Naive thymus-derived CD4-positive, alpha-beta T cell (primary cell): Measurements from ENCODE around the gene CALML6. TPM values are rescaled to one million over a fixed set of nuclear protein-coding genes. Genes with fewer than 3 reads are reported as not detected.

Experiments used
- ATAC-seq: fragments of 150-1000 bp; cut with Tn5 transposase; 2 replicates; pipeline ENCODE4 v1.10.0; 2021; ENCODE audit warnings: mild to moderate bottlenecking, moderate library complexity
- CTCF ChIA-PET: fragments of 350-600 bp; sonication (Branson Sonifier 250); formaldehyde crosslinking; loops from one replicate; lab custom pipeline; 2021; ENCODE audit warnings: antibody characterized with exemption; lab: Charles Lee
- POLR2A ChIA-PET: fragments of 350-600 bp; sonication (Branson Sonifier 250); formaldehyde crosslinking; loops from one replicate; lab custom pipeline; 2021; ENCODE audit warnings: antibody characterized with exemption, inconsistent platforms; lab: Charles Lee
- DNase-seq, 9 donors: peaks; one replicate each; pipeline versions ENCODE4 v3.0.0 to v3.0.0-alpha.2; 2020 to 2022; ENCODE audit warnings: mixed read lengths in 1 of 9
- H3K27ac ChIP-seq: one replicate; pipeline ENCODE4 v1.7.0; 2013; ENCODE audit warnings: mild to moderate bottlenecking, low read depth, low read length, moderate library complexity
- H3K27me3 ChIP-seq, 2 donors: one replicate each; pipeline ENCODE4 v1.7.0; 2013; ENCODE audit warnings: low read length in 2 of 2, mild to moderate bottlenecking in 2 of 2, moderate library complexity in 2 of 2; ENCODE audit not compliant: control insufficient read depth in 2 of 2, insufficient read depth in 2 of 2
- H3K36me3 ChIP-seq, 3 experiments: 1 replicate in 2 of 3; 2 replicates in 1 of 3; pipeline ENCODE4 v1.7.0; 2013; ENCODE audit warnings: low read length in 3 of 3, mild to moderate bottlenecking in 3 of 3, moderate library complexity in 1 of 3; ENCODE audit not compliant: insufficient read depth in 3 of 3, control insufficient read depth in 2 of 3
- H3K4me1 ChIP-seq, 2 donors: one replicate each; pipeline ENCODE4 v1.7.0; 2013; ENCODE audit warnings: low read length in 2 of 2, mild to moderate bottlenecking in 2 of 2, moderate library complexity in 1 of 2; ENCODE audit not compliant: control insufficient read depth in 2 of 2, insufficient read depth in 2 of 2
- H3K4me3 ChIP-seq: 2 replicates; pipeline ENCODE4 v1.7.0; 2013; ENCODE audit warnings: mild to moderate bottlenecking, low read length
- H3K9me3 ChIP-seq, 3 experiments: 1 replicate in 2 of 3; 2 replicates in 1 of 3; pipeline ENCODE4 v1.7.0; 2013; ENCODE audit warnings: low read length in 3 of 3; ENCODE audit not compliant: control insufficient read depth in 2 of 3
- H3K27ac Mint-ChIP-seq, 9 donors: one replicate each; pipeline ENCODE4 v1.8.0; 2020 to 2022; ENCODE audit warnings: mixed read lengths in 9 of 9, mild to moderate bottlenecking in 8 of 9, moderate library complexity in 5 of 9, inconsistent platforms in 2 of 9
- H3K27me3 Mint-ChIP-seq, 5 donors: one replicate each; pipeline ENCODE4 v1.8.0; 2021 to 2022; ENCODE audit warnings: mixed read lengths in 5 of 5, mild to moderate bottlenecking in 1 of 5
- H3K36me3 Mint-ChIP-seq, 5 donors: one replicate each; pipeline ENCODE4 v1.8.0; 2020 to 2022; ENCODE audit warnings: mixed read lengths in 5 of 5, mild to moderate bottlenecking in 3 of 5, inconsistent platforms in 1 of 5
- H3K4me1 Mint-ChIP-seq, 7 donors: one replicate each; pipeline ENCODE4 v1.8.0; 2020 to 2022; ENCODE audit warnings: mixed read lengths in 7 of 7, mild to moderate bottlenecking in 3 of 7, inconsistent platforms in 1 of 7
- H3K4me3 Mint-ChIP-seq, 10 donors: one replicate each; pipeline ENCODE4 v1.8.0; 2020 to 2022; ENCODE audit warnings: mild to moderate bottlenecking in 10 of 10, mixed read lengths in 10 of 10, moderate library complexity in 6 of 10, inconsistent platforms in 2 of 10
- H3K9me3 Mint-ChIP-seq, 11 donors: one replicate each; pipeline ENCODE4 v1.8.0; 2020 to 2022; ENCODE audit warnings: mixed read lengths in 11 of 11, mild to moderate bottlenecking in 4 of 11, inconsistent platforms in 1 of 11, moderate library complexity in 1 of 11
- intact Hi-C, 2 donors: fragments of 100-400 bp; cut with micrococcal nuclease; formaldehyde crosslinking; loops; one replicate each; pipeline ENCODE4 v1.15.1; 2023
- polyA plus RNA-seq, 2 donors: library from polyadenylated mRNA; unstranded; fragments of 300-500 nt; fragmentation: Illumina TruSeq; gene quantifications; one replicate each; pipeline ENCODE4 v1.2.3, GENCODE V29; 2021
- total RNA-seq, 6 experiments: library from RNA in 5 of 6; stranded (reverse) in 5 of 6; gene quantifications; 1 replicate in 5 of 6; 2 replicates in 1 of 6; pipeline ENCODE4 v1.2.3 and lab custom pipeline; 2021 to 2026

Gene CALML6
- total and polyA plus RNA-seq, 7 experiments from 2014 or later, result 0.94 to 2.5 (median 1.4) TPM; not detected in 3

GRCh38 chr1:1945782-1946393, 30.8 kb downstream of the CALML6 start:
- ATAC-seq (no peak), DNase-seq (no peak)
- Mint-ChIP-seq H3K9me3 (peaks cover 0 to 4% (median 1%) of the 10 kb centered on the region in 11 donors), H3K27ac (peak overlapping the region in 1 of 9 donors; percentile 74), H3K27me3 (peaks cover 0 to 6% (median 0%) of the 10 kb centered on the region in 5 donors), H3K36me3 (no peaks in the 10 kb centered on the region), H3K4me3 (no peak overlapping the region), H3K4me1 (peaks cover 0 to 7% (median 3%) of the 10 kb centered on the region in 7 donors)
- no peak overlapping the region for H3K4me3 ChIP-seq
- ChIA-PET POLR2A (no interaction called here), CTCF (interaction anchor here (1.3 kb wide), 1 partner anchor 10 kb away, joined by 3 read pairs; no protein-coding TSS in a partner anchor)
- no peaks in the 10 kb centered on the region for H3K9me3 ChIP-seq
- H3K4me1 ChIP-seq, result peaks cover 3 to 6% of the 10 kb centered on the region in 2 donors
- H3K27ac ChIP-seq, result no peak overlapping the region
- no peaks in the 10 kb centered on the region for H3K36me3 ChIP-seq
- H3K27me3 ChIP-seq, result no peaks in the 10 kb centered on the region
- intact Hi-C loops, result loop anchor here in 1 of 2 donors (2.0 kb wide), 1 partner anchor 895 kb away; no protein-coding TSS in a partner anchor

DNA sequence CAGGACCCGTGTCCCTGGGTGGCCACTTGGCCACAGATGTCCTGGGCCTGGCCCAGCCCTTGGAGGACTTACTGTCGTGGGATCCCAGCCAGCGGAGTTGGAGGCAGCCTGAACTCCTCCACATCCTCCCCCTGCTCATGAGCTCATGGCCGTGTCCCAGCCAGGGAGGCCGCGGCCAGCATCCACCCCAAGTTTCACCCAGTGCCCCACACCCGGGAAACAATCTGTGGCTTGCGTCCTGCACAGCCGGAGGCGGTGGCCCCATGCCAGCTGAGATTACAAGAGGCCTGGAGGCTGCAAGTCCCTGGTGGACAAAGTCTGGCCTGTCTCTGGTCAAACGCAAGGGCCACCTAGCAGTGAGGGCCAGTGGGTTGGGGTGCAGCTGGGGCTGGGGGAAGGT, 31.5 kb downstream of the CALML6 start:
- Mint-ChIP-seq H3K36me3 (no peaks in the 10 kb centered on the region), H3K4me1 (peaks cover 0 to 7% (median 3%) of the 10 kb centered on the region in 7 donors), H3K9me3 (peaks cover 0 to 11% (median 3%) of the 10 kb centered on the region in 11 donors), H3K27me3 (peaks cover 0 to 6% (median 0%) of the 10 kb centered on the region in 5 donors), H3K4me3 (no peak overlapping the region), H3K27ac (no peak overlapping the region)
- Histone ChIP-seq H3K36me3 (no peaks in the 10 kb centered on the region), H3K4me1 (peaks cover 3 to 6% of the 10 kb centered on the region in 2 donors), H3K4me3 (no peak overlapping the region), H3K9me3 (no peaks in the 10 kb centered on the region), H3K27ac (no peak overlapping the region), H3K27me3 (no peaks in the 10 kb centered on the region)
- intact Hi-C loops, result no loop called here
- CTCF ChIA-PET, result interaction anchor here (1.3 kb wide), 1 partner anchor 9 kb away, joined by 3 read pairs; no protein-coding TSS in a partner anchor
- DNase-seq, result no peak
- ATAC-seq, result no peak
- POLR2A ChIA-PET, result no interaction called here

GRCh38 chr1:1947493-1947892, 32.4 kb downstream of the CALML6 start:
- peaks cover 0 to 7% (median 3%) of the 10 kb centered on the region in 7 donors for H3K4me1 Mint-ChIP-seq
- peaks cover 0 to 9% (median 0%) of the 10 kb centered on the region in 5 donors for H3K27me3 Mint-ChIP-seq
- no peak overlapping the region for H3K27ac Mint-ChIP-seq
- intact Hi-C loops, result no loop called here
- Histone ChIP-seq H3K36me3 (no peaks in the 10 kb centered on the region), H3K9me3 (no peaks in the 10 kb centered on the region), H3K27me3 (no peaks in the 10 kb centered on the region), H3K4me3 (no peak overlapping the region), H3K4me1 (peaks cover 3 to 6% of the 10 kb centered on the region in 2 donors), H3K27ac (no peak overlapping the region)
- no peaks in the 10 kb centered on the region for H3K36me3 Mint-ChIP-seq
- CTCF ChIA-PET, result no interaction called here
- DNase-seq (no peak), ATAC-seq (no peak)
- peaks cover 0 to 13% (median 4%) of the 10 kb centered on the region in 11 donors for H3K9me3 Mint-ChIP-seq
- POLR2A ChIA-PET, result no interaction called here
- no peak overlapping the region for H3K4me3 Mint-ChIP-seq

DNA sequence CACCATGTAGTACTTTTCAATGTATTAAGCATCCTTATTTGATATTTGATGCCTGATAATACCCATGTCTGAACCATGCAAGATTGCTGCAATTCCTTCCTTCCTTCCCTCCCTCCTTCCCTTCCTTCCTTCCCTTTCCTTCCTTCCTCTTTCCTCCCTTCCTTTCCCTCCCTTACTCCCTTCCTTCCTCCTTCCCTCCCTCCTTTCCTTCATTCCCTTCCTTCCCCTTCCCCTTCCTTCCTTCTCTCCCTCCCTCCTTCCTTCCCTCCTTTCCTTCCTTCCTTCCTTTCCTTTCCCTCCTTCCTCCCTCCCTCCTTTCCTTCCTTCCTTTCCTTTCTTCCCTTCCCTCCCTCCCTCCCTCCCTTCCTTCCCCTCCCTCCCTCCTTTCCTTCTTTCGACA, 33.7 kb downstream of the CALML6 start:
- Histone ChIP-seq H3K4me1 (peaks cover 3 to 5% of the 10 kb centered on the region in 2 donors), H3K9me3 (no peaks in the 10 kb centered on the region), H3K27me3 (no peaks in the 10 kb centered on the region), H3K36me3 (no peaks in the 10 kb centered on the region), H3K27ac (no peak overlapping the region), H3K4me3 (no peak overlapping the region)
- ChIA-PET CTCF (no interaction called here), POLR2A (interaction anchor here (0.6 kb wide), 1 partner anchor 100 kb away, joined by 3 read pairs; no protein-coding TSS in a partner anchor)
- peaks cover 0 to 3% (median 0%) of the 10 kb centered on the region in 5 donors for H3K36me3 Mint-ChIP-seq
- peaks cover 0 to 6% (median 2%) of the 10 kb centered on the region in 7 donors for H3K4me1 Mint-ChIP-seq
- intact Hi-C loops, result no loop called here
- H3K9me3 Mint-ChIP-seq, result peaks cover 0 to 13% (median 4%) of the 10 kb centered on the region in 11 donors
- ATAC-seq, result no peak
- DNase-seq, result no peak
- H3K27me3 Mint-ChIP-seq, result peaks cover 0 to 9% (median 0%) of the 10 kb centered on the region in 5 donors
- H3K27ac Mint-ChIP-seq, result no peak overlapping the region
- H3K4me3 Mint-ChIP-seq, result no peak overlapping the region

GRCh38 chr1:1950940-1951339, 35.9 kb downstream of the CALML6 start:
- no peak overlapping the region for H3K27ac Mint-ChIP-seq
- no peak overlapping the region for H3K27ac ChIP-seq
- peaks cover 0 to 4% (median 0%) of the 10 kb centered on the region in 5 donors for H3K36me3 Mint-ChIP-seq
- H3K9me3 ChIP-seq, result no peaks in the 10 kb centered on the region
- POLR2A ChIA-PET, result no interaction called here
- no peak overlapping the region for H3K4me3 Mint-ChIP-seq
- no peaks in the 10 kb centered on the region for H3K4me1 ChIP-seq
- H3K9me3 Mint-ChIP-seq, result peaks cover 0 to 13% (median 3%) of the 10 kb centered on the region in 11 donors
- no peaks in the 10 kb centered on the region for H3K27me3 ChIP-seq
- no peak overlapping the region for H3K4me3 ChIP-seq
- ATAC-seq, result no peak
- H3K27me3 Mint-ChIP-seq, result peaks cover 0 to 9% (median 0%) of the 10 kb centered on the region in 5 donors
- DNase-seq, result no peak
- intact Hi-C loops, result no loop called here
- H3K4me1 Mint-ChIP-seq, result peaks cover 0 to 4% (median 0%) of the 10 kb centered on the region in 7 donors
- no peaks in the 10 kb centered on the region for H3K36me3 ChIP-seq
- CTCF ChIA-PET, result no interaction called here

GRCh38 chr1:1954015-1954414, 39.0 kb downstream of the CALML6 start:
- Mint-ChIP-seq H3K9me3 (peaks cover 0 to 13% (median 3%) of the 10 kb centered on the region in 11 donors), H3K4me3 (no peak overlapping the region), H3K27ac (no peak overlapping the region), H3K27me3 (peaks cover 0 to 18% (median 5%) of the 10 kb centered on the region in 5 donors), H3K36me3 (peaks cover 0 to 4% (median 0%) of the 10 kb centered on the region in 5 donors), H3K4me1 (peaks cover 0 to 4% (median 0%) of the 10 kb centered on the region in 7 donors)
- Histone ChIP-seq H3K36me3 (no peaks in the 10 kb centered on the region), H3K27ac (no peak overlapping the region), H3K27me3 (no peaks in the 10 kb centered on the region), H3K9me3 (no peaks in the 10 kb centered on the region), H3K4me1 (no peaks in the 10 kb centered on the region), H3K4me3 (no peak overlapping the region)
- ATAC-seq (no peak), DNase-seq (no peak)
- POLR2A ChIA-PET, result no interaction called here
- CTCF ChIA-PET, result no interaction called here
- intact Hi-C loops, result no loop called here
